22Rv1 (cell line): ENCODE data around the gene MLH1.

Experiments
- CTCF ChIP-seq: fragments of 450-650 bp; IDR thresholded peaks from 2 replicates; pipeline ENCODE4 v1.5.1; 2017; ENCODE audit warnings: mild to moderate bottlenecking
- ZFX ChIP-seq: fragments of 450-650 bp; IDR thresholded peaks from 2 replicates; pipeline ENCODE4 v1.6.1; 2017; ENCODE audit warnings: antibody characterized with exemption, borderline replicate concordance

DNA sequence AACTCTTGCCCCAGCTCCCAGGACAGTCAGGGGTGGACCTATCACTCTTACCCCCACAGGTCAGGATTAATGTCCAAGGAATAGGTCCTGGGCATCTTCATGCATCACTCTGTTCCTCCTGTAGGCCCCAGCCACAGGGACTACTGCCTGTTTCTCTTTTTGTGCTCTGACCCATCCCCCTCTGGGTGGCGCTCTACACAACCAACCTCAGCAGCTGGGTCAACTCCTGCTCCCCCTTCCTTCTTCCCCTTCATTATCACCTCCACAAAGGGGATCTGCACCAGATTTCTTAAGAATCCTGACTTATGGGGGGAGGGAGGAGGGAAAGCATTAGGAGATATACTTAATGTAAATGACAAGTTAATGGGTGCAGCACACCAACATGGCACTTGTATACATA lies 36.3 kb upstream of the MLH1 start:
- TF ChIP-seq CTCF: peak; percentile 34; the same call in 1 of the 2 replicates
- no peak for TF ChIP-seq ZFX
